Measurements from ENCODE around the gene INAFM2.

INAFM2 gene

GRCh38 chr15:40367686-40368611, 44.5 kb downstream of the INAFM2 start (continued):
- TF ChIP-seq KLF17 (tag by site-specific recombination; IDR thresholded peaks at IDR 0.05): peak; percentile 65
- TF ChIP-seq ZNF600 (tag by site-specific recombination; IDR thresholded peaks at IDR 0.05): peak; percentile 33
- peak; percentile 28; the same call in 1 of the 2 replicates for TF ChIP-seq ZNF76 (tag by site-specific recombination; IDR thresholded peaks at IDR 0.05; ENCODE audit: borderline replicate concordance, low read depth)
- TF ChIP-seq ZNF37A (tag by site-specific recombination; IDR thresholded peaks at IDR 0.05): no peak
- peak; percentile 82 for TF ChIP-seq ZNF660 (tag by site-specific recombination; IDR thresholded peaks at IDR 0.05)
- TF ChIP-seq ZXDB (tag by site-specific recombination; IDR thresholded peaks at IDR 0.05): peak; percentile 46; the same call in 1 of the 2 replicates
- TF ChIP-seq ZBTB17 (tag by site-specific recombination; IDR thresholded peaks at IDR 0.05): 0 out of 2 replicates have a peak, but pooled peaks have one; percentile 30
- peak; percentile 87 for TF ChIP-seq EGR2 (tag by site-specific recombination; IDR thresholded peaks at IDR 0.05; ENCODE audit: low read depth)
- TF ChIP-seq ZNF639 (tag by site-specific recombination; IDR thresholded peaks at IDR 0.05): no peak
- TF ChIP-seq KLF8 (tag by site-specific recombination; IDR thresholded peaks at IDR 0.05): peak; percentile 38; the same call in 1 of the 2 replicates
- TF ChIP-seq ZNF2 (tag by site-specific recombination; IDR thresholded peaks at IDR 0.05): peak; percentile 29; the same call in 1 of the 2 replicates
- TF ChIP-seq KLF16 (tag by site-specific recombination; IDR thresholded peaks at IDR 0.05): 0 out of 2 replicates have a peak, but pooled peaks have one; percentile 38
- 0 out of 2 replicates have a peak, but pooled peaks have one; percentile 39 for TF ChIP-seq ZBTB6 (tag by site-specific recombination; IDR thresholded peaks at IDR 0.05)

GRCh38 chr15:40368719-40369473, 45.4 kb downstream of the INAFM2 start:
- no peaks in the 10 kb centered on the region for H3K36me3 ChIP-seq (ENCODE audit: control insufficient read depth in 2 of 2, insufficient read depth in 1 of 2, low read length in 2 of 2)
- no peak overlapping the region for H3K4me3 ChIP-seq (ENCODE audit: low read depth, low read length)
- H3K27ac ChIP-seq (ENCODE audit: extremely low read depth, low read depth, low read length): no peak overlapping the region
- H3K9me3 ChIP-seq (ENCODE audit: control insufficient read depth, insufficient read depth, low read depth, low read length): no peaks in the 10 kb centered on the region
- ChIA-PET POLR2A (interaction anchor here (1.1 kb wide), 1 partner anchor 36 kb away, joined by 3 read pairs; the partner anchor contains the start of gene IVD), CTCF (interaction anchor here (0.8 to 2.0 kb wide), 11 partner anchors 8 to 95 kb away, joined by 3 to 11 read pairs (median 5); partner anchors contain the start of gene KNSTRN)
- peak; percentile 92 for TF ChIP-seq ZNF600 (tag by site-specific recombination; IDR thresholded peaks at IDR 0.05)
- TF ChIP-seq ZNF837 (tag by site-specific recombination; IDR thresholded peaks at IDR 0.05): no peak
- H3K4me1 ChIP-seq (ENCODE audit: control insufficient read depth, insufficient read depth, low read length): no peaks in the 10 kb centered on the region

- H3K36me3 ChIP-seq (ENCODE audit: control insufficient read depth in 2 of 2, insufficient read depth in 1 of 2, low read length in 2 of 2): no peaks in the 10 kb centered on the region
- ChIA-PET POLR2A (no interaction called here), CTCF (interaction anchor here (0.8 to 2.0 kb wide), 5 partner anchors 13 to 95 kb away, joined by 3 to 11 read pairs (median 3); no protein-coding TSS in a partner anchor)
- no peaks in the 10 kb centered on the region for H3K9me3 ChIP-seq (ENCODE audit: control insufficient read depth, insufficient read depth, low read depth, low read length)
- H3K4me3 ChIP-seq (ENCODE audit: low read depth, low read length): no peak overlapping the region
- H3K4me1 ChIP-seq (ENCODE audit: control insufficient read depth, insufficient read depth, low read length): no peaks in the 10 kb centered on the region
- H3K27ac ChIP-seq (ENCODE audit: extremely low read depth, low read depth, low read length): no peak overlapping the region
- TF ChIP-seq ZNF473 (tag by site-specific recombination; IDR thresholded peaks at IDR 0.05) (no peak), ZFHX2 (tag by site-specific recombination; conservative IDR thresholded peaks at IDR 0.05) (0 out of 2 replicates have a peak, but pooled peaks have one; percentile 16), ZNF155 (tag by site-specific recombination; IDR thresholded peaks at IDR 0.05) (no peak), ZNF426 (tag by site-specific recombination; IDR thresholded peaks at IDR 0.05) (no peak), ZNF521 (tag by site-specific recombination; IDR thresholded peaks at IDR 0.05) (no peak), ZNF518A (tag by site-specific recombination; conservative IDR thresholded peaks at IDR 0.05; ENCODE audit: low read depth) (no peak), TRIM28 (IDR thresholded peaks at IDR 0.05; ENCODE audit: borderline replicate concordance, low read length) (no peak)
Observed at GRCh38 chr15:40369474-40369869, 46.0 kb downstream of the INAFM2 start.
